ENCODE data around the gene WFDC2.

GRCh38 chr20:45452772-45453691 is 16.5 kb upstream of the WFDC2 start:
- TF ChIP-seq CTCF (tag by site-specific recombination; IDR thresholded peaks at IDR 0.05) (no peak), ZNF184 (tag by site-specific recombination; IDR thresholded peaks at IDR 0.05) (no peak), YY1 (tag by site-specific recombination; IDR thresholded peaks at IDR 0.05) (no peak), ZBTB44 (tag by site-specific recombination; IDR thresholded peaks at IDR 0.05) (no peak), ZSCAN18 (tag by site-specific recombination; IDR thresholded peaks at IDR 0.05) (no peak), ZBTB21 (tag by site-specific recombination; IDR thresholded peaks at IDR 0.05) (no peak)
